Stimulated activated CD8-positive, alpha-beta memory T cell treated with anti-CD3 and anti-CD28 coated beads, Interleukin-7, amount 100 ng/mL, for 48 hours (primary cell): Measurements from ENCODE around the gene HEATR9.

Experiments used
- DNase-seq, 2 donors: peaks; one replicate each; pipeline ENCODE4 v3.0.0-alpha.2; 2020; ENCODE audit warnings: low read depth in 1 of 2; ENCODE audit errors: extremely low read depth in 1 of 2

Gene HEATR9

GRCh38 chr17:35865412-35866340, 3.0 kb downstream of the HEATR9 start:
- no peak for DNase-seq

GRCh38 chr17:35864853-35865252, 3.8 kb downstream of the HEATR9 start:
- no peak for DNase-seq

DNA sequence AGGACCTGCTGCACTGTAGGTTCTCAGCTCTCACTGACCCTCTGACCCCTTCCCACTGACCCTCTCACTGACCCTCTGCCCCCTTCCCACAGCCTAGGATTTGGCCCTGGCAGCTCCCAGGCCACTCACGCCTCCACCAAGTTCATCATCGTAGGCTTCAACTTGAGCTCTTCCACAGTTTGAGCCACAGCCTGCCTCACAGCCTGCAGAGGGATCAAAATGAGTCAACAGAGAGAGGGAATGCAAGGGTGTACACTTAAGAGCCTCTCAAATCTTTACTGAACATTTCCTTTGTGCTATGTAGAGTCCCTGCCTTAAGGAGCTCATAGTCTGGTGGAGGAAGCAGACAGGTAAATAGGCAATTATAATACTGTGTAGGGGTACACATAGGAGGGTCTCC, 12.1 kb downstream of the HEATR9 start:
- DNase-seq: no peak

DNA sequence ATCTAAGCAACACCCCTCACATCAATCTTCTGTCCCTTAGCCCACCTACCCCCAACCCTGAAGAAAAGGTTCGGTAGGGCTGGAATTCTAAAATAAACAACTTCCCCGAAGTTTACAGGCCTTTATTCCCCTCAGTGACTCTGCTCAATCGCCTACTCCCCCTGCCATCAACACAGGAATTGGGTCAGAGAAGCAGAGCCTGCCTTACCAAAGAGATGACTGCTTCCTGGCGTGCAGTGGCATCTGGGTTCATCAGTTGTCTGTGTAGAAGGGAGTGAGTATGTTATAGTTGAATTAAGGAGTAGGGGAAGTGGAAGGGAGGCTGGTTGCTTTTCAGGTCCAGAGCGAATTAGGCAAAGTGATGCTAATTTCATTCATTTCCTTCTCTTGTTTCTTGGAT, 12.7 kb downstream of the HEATR9 start:
- no peak for DNase-seq

- DNase-seq: peak; percentile 16 to 42
Measured at GRCh38 chr17:35849469-35850348, 19.0 kb downstream of the HEATR9 start.

DNA sequence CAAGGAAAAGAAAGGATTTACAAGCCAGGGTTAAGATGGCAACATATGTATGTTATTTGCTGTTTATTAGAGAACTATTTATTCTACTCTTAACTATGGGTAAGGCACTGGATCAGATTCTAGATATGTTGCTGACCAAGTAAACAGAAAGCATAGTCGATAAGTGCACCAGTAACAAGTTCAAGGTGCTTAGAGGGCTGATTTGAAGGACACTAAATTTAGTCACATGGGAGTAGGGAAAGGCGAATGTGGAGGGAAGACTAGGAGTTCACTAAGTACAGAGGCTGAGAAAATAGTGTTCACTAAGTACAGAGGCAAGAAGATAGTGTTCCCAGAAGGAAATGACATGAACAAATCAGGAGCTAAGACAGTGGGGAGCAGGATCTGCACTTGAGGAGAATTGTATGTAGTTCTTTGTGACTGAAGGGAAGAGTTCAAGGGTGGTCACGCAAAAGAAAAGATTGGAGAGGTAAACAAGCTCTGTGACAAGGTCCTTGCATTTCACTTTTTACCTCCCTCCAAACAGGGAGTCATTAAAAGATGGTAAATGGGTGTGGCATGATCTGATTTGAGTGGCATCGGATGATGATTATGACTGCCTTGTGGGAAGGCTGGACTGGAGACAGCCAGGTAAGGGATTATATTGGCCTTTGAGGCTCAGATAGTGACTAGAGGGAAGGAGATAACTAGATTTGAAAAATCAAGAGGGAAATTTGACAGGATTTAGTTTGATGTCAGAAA, 20.9 kb downstream of the HEATR9 start:
- DNase-seq: no peak

- DNase-seq: no peak
Measured at GRCh38 chr17:35847006-35847405, 21.7 kb downstream of the HEATR9 start.

GRCh38 chr17:35846055-35846809, 22.5 kb downstream of the HEATR9 start:
- DNase-seq: no peak

GRCh38 chr17:35844547-35844946, 24.1 kb downstream of the HEATR9 start:
- no peak for DNase-seq

DNA sequence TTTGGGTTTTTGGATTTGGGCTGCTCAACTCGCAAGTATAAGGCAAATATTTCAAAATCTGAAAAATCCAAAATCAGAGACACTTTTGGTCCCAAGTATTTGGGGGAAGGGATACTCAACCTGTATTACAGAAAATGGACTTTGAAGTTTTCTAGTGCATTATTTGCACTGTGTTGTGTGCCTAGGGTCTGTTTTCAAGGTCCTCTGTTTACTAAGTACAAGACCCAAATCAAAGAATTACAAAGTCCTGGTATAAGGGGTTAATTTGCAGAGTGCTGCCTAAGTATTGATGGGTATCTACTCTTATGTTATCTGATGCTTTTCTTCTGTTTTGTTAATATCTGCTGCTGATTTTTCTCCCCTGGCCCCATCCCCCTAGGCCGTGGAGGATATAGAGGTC, 25.0 kb downstream of the HEATR9 start:
- DNase-seq: no peak

GRCh38 chr17:35842239-35842638, 26.5 kb downstream of the HEATR9 start:
- no peak for DNase-seq

DNA sequence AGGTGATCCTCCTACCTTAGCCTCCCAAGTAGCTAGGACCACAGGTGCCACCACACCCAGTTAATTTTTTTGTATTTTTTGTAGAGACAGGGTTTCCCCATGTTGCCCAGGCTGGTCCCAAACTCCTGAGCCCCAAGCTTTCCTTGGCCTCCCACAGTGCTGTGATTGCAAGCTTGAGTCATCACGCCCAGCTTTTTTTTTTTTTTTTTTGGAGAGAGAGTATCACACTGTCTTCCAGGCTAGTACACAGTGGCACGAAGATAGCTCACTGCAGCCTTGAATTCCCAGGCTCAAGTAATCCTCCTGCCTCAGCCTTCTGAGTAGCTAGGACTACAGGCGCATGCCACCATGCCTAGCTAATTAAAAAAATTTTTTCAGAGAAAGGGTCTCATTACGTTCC, 27.2 kb downstream of the HEATR9 start:
- DNase-seq: no peak

DNA sequence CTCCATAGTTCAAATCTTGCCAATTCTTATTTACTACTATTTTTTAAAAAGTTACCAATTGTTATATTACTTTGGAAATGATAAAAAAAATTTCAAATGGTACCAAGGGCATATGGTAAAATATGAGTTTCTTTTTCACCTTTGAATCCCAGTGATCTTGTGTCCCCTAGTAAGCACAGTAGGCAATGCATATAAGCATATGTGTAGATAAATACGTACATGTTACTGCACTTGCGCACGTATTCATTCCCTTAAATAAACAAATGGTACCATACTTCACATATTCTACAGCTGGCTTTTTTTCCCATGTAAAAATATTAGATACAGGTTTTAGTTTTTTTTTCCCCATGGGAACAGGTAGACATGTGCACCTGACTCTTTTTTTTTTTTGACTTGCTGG, 27.6 kb downstream of the HEATR9 start:
- no peak for DNase-seq

GRCh38 chr17:35825206-35825605, 43.5 kb downstream of the HEATR9 start:
- no peak for DNase-seq

GRCh38 chr17:35821308-35821707, 47.4 kb downstream of the HEATR9 start:
- DNase-seq: no peak

- DNase-seq: no peak
Measured at GRCh38 chr17:35819455-35819854, 49.2 kb downstream of the HEATR9 start.

DNA sequence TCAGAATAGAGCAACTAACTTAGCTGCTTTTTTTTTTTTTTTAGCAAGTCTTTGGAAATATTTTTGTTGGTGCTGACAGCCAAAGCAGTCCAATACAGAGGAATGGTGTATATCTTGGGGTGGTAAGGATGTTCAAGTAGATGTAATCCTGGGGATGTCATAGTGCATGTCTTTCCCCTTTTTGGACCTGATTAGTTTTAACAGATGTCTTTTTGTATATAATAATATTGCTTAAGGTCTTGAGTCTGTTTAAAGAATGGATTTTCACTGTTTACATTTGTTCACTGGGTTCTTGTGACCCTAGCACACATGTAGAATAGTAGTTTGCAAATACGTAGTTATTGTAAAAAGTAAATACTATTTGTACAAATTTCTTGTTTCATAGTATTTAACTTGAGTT, 51.5 kb downstream of the HEATR9 start:
- no peak for DNase-seq

DNA sequence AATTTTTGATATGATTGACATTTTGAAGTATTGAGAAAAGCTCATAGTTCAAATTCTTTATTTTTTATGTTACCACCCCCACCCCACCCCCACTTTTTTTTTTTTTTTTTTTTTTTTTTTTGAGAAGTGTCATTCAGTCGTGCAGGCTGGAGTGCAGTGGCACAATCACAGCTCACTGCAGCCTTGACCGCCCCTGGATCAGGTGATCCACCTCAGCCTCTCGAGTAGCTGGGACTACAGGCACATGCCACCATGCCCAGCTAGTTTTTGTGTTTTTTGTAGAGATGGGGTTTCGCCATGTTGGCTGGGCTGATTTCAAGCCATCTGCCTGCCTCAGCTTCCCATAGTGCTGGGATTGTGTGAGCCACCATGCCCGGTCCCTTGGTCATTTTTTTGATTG, 52.0 kb downstream of the HEATR9 start:
- no peak for DNase-seq

- DNase-seq: no peak
Measured at GRCh38 chr17:35812456-35812855, 56.2 kb downstream of the HEATR9 start.

DNA sequence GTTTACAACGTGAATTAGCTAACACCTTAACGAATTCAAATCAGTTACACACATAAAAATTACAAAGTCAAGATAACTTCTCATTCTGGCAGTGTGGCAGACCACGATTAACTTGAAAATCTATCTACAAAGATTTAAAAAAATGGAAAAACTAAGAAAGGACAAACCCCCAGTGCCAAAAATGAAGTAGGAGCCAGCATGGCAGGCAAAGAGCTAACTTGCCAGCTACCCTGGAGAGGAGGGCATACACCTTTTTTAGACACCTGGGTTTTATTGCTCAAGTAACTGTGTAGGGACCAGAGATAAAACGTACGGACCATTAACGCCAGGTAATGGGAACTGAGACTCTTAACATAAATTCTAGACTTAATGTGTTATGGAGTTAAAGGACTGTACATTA, 56.9 kb downstream of the HEATR9 start:
- no peak for DNase-seq
